ENCODE measurements around the gene LHFPL6.

DNA sequence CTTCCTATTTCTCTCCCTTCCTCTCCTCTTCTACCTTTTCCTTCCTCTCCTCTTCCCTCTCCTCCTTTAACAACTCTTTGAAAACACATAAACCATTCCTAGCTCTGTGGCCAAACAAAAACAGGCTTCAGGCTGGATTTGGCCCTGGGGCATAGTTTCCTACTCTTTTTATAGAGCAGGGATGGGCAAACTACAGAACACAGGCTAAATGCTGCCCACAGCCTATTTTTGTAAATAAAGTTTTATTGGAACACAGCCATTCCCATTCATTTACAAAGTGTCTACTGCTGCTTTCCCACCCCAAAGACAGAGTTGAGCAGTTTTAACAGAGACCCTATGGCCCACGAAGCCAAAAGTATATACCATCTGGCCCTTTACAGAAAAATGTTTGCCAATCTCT lies 35.4 kb downstream of the LHFPL6 start:
- TF ChIP-seq, protein P1, sequence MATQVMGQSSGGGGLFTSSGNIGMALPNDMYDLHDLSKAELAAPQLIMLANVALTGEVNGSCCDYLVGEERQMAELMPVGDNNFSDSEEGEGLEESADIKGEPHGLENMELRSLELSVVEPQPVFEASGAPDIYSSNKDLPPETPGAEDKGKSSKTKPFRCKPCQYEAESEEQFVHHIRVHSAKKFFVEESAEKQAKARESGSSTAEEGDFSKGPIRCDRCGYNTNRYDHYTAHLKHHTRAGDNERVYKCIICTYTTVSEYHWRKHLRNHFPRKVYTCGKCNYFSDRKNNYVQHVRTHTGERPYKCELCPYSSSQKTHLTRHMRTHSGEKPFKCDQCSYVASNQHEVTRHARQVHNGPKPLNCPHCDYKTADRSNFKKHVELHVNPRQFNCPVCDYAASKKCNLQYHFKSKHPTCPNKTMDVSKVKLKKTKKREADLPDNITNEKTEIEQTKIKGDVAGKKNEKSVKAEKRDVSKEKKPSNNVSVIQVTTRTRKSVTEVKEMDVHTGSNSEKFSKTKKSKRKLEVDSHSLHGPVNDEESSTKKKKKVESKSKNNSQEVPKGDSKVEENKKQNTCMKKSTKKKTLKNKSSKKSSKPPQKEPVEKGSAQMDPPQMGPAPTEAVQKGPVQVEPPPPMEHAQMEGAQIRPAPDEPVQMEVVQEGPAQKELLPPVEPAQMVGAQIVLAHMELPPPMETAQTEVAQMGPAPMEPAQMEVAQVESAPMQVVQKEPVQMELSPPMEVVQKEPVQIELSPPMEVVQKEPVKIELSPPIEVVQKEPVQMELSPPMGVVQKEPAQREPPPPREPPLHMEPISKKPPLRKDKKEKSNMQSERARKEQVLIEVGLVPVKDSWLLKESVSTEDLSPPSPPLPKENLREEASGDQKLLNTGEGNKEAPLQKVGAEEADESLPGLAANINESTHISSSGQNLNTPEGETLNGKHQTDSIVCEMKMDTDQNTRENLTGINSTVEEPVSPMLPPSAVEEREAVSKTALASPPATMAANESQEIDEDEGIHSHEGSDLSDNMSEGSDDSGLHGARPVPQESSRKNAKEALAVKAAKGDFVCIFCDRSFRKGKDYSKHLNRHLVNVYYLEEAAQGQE (IDR thresholded peaks at IDR 0.05; ENCODE audit: insufficient read depth in 1 of 2, low read depth in 2 of 2, low read length in 1 of 2): no peak
- TF ChIP-seq CTCF (IDR thresholded peaks at IDR 0.05) (no peak), SIN3A (IDR thresholded peaks at IDR 0.05; ENCODE audit: borderline replicate concordance, insufficient read depth, low read depth, low read length) (no peak), POLR2AphosphoS5 (IDR thresholded peaks at IDR 0.05; ENCODE audit: low read depth, low read length) (no peak)

Data from Panc1 (cell line).